Neural progenitor cell (in vitro differentiated cells): ENCODE measurements around the gene GLCE.

Experiments used
- CTCF ChIP-seq: fragments of 200-600 bp; sonication (generic); IDR thresholded peaks from 2 replicates; pipeline ENCODE4 v1.5.1; 2017; ENCODE audit warnings: antibody characterized with exemption, mild to moderate bottlenecking
- EZH2 ChIP-seq: fragments of 200-600 bp; sonication (generic); IDR thresholded peaks from 2 replicates; pipeline ENCODE4 v1.6.1; 2017; ENCODE audit warnings: antibody characterized with exemption, mild to moderate bottlenecking, moderate library complexity
- EZH2phosphoT487 ChIP-seq: fragments of 200-600 bp; sonication (generic); IDR thresholded peaks from 2 replicates; pipeline ENCODE4 v1.6.1; 2017; ENCODE audit warnings: antibody characterized with exemption

GRCh38 chr15:69282104-69282743, 121.8 kb downstream of the GLCE start:
- TF ChIP-seq CTCF (no peak), EZH2phosphoT487 (no peak), EZH2 (no peak)
